HG02973 (cell line): ENCODE data around the gene GNG10.

ENCODE experiments used
- ATAC-seq: cut with Tn5 transposase; IDR thresholded peaks from one replicate; pipeline ENCODE4 v1.9.1; 2021; ENCODE audit warnings: moderate library complexity; ENCODE audit not compliant: unreplicated experiment

Gene GNG10

DNA sequence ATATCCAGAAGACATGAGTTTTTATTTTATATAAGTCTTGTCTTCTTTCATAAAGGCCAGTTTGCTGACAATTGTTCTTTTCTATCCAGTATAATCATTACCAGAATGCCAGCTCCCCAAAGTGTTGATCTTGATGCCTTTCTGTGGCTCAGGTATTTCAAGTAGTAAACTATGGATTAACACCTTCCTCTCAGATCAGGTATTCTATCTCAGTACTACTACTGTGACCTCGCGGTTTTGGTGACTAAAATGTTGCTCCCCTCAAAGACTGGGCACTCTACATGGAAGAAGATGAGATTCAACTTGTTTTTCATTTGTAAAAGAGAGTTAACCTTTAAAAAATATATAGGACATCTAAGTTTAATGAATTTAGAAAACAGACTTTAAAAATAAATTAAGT is 58.1 kb downstream of the GNG10 start:
- no peak for ATAC-seq
